K562 (cell line): ENCODE data around the gene CXCR6. TPM values are rescaled to one million over a fixed set of nuclear protein-coding genes. Genes with fewer than 3 reads are reported as not detected.
A peak's percentile ranks its signal among the peaks of the same experiment; 100 is the strongest.

Experiments
- ADNP ChIP-seq: fragments of 200-800 bp; sonication (Bioruptor generic); IDR thresholded peaks from 2 replicates; pipeline ENCODE4 v1.6.1; 2016; ENCODE audit warnings: missing genetic modification characterization, missing compliant biosample characterization
- HNRNPUL1 ChIP-seq: fragments of 200-400 bp; formaldehyde crosslinking; IDR thresholded peaks from 2 replicates; pipeline ENCODE4 v1.6.1; 2017; ENCODE audit warnings: low read length
- MAFF ChIP-seq: IDR thresholded peaks from 2 replicates; pipeline ENCODE4 v1.6.1; 2012; ENCODE audit warnings: low read length, improper control_type of control experiment
- TEAD1 ChIP-seq, 2 experiments: fragments of 450-650 bp in 1 of 2; sonication (generic) in 1 of 2; formaldehyde crosslinking; IDR thresholded peaks; 2 replicates each; pipeline versions ENCODE4 v1.4.0 to v1.8.0; 2020 to 2022; ENCODE audit warnings: mild to moderate bottlenecking in 2 of 2, missing genetic modification reagents in 1 of 2
- ZNF12 ChIP-seq: sonication (generic); formaldehyde crosslinking; IDR thresholded peaks from 2 replicates; pipeline ENCODE4 v1.4.0; 2020; ENCODE audit warnings: mild to moderate bottlenecking, missing genetic modification reagents
- polyA plus RNA-seq, 8 experiments: library from polyadenylated mRNA; depleted of rRNA in 4 of 8; stranded (reverse) in 5 of 8; unstranded in 3 of 8; fragments of >200 nt; fragmentation: Nextera tagmentation in 2 of 8; fragmentation: Illumina TruSeq in 1 of 8; extraction: Ambion mirVana in 2 of 8; extraction: Trizol in 1 of 8; gene quantifications; 2 replicates each; pipeline versions ENCODE4 v1.2.1 to v1.2.3, GENCODE V29; 2011 to 2014; ENCODE audit warnings: inconsistent platforms in 1 of 8, missing spikeins in 1 of 8
- total RNA-seq, 7 experiments: library from RNA; depleted of rRNA in 6 of 7; stranded (reverse); fragments of >200 nt in 6 of 7; fragmentation: Illumina TruSeq in 2 of 7; extraction: Trizol in 2 of 7; gene quantifications; 2 replicates each; pipeline versions ENCODE4 v1.2.1 to v1.2.3, GENCODE V29; 2011 to 2021; ENCODE audit warnings: low replicate concordance in 1 of 7
- TF ChIP-seq, protein P1 (sequence below): fragments of 200-600 bp; sonication (generic); IDR thresholded peaks from one replicate; pipeline ENCODE4 v1.6.1; 2012; ENCODE audit warnings: mild to moderate bottlenecking, low read depth, low read length, inconsistent platforms
- TF ChIP-seq, protein P2 (sequence below): sonication (generic); formaldehyde crosslinking; IDR thresholded peaks from 2 replicates; pipeline ENCODE4 v1.8.1; 2023; ENCODE audit warnings: mild to moderate bottlenecking, missing genetic modification reagents
- TF ChIP-seq, protein P3 (sequence below): fragments of 450-650 bp; IDR thresholded peaks from 2 replicates; pipeline ENCODE4 v1.6.1; 2017; ENCODE audit warnings: antibody characterized with exemption
- TF ChIP-seq, protein P4 (sequence below): fragments of 450-650 bp; formaldehyde crosslinking; IDR thresholded peaks from 2 replicates; pipeline ENCODE4 v1.4.0; 2020; ENCODE audit warnings: mild to moderate bottlenecking, moderate library complexity

CXCR6 gene
- total and polyA plus RNA-seq, 9 of the 15 experiments (the other 6 are each of a cell fraction or from before 2014, with no cell fraction given) = 0.28 TPM; not detected in 8

- TF ChIP-seq, protein P1, sequence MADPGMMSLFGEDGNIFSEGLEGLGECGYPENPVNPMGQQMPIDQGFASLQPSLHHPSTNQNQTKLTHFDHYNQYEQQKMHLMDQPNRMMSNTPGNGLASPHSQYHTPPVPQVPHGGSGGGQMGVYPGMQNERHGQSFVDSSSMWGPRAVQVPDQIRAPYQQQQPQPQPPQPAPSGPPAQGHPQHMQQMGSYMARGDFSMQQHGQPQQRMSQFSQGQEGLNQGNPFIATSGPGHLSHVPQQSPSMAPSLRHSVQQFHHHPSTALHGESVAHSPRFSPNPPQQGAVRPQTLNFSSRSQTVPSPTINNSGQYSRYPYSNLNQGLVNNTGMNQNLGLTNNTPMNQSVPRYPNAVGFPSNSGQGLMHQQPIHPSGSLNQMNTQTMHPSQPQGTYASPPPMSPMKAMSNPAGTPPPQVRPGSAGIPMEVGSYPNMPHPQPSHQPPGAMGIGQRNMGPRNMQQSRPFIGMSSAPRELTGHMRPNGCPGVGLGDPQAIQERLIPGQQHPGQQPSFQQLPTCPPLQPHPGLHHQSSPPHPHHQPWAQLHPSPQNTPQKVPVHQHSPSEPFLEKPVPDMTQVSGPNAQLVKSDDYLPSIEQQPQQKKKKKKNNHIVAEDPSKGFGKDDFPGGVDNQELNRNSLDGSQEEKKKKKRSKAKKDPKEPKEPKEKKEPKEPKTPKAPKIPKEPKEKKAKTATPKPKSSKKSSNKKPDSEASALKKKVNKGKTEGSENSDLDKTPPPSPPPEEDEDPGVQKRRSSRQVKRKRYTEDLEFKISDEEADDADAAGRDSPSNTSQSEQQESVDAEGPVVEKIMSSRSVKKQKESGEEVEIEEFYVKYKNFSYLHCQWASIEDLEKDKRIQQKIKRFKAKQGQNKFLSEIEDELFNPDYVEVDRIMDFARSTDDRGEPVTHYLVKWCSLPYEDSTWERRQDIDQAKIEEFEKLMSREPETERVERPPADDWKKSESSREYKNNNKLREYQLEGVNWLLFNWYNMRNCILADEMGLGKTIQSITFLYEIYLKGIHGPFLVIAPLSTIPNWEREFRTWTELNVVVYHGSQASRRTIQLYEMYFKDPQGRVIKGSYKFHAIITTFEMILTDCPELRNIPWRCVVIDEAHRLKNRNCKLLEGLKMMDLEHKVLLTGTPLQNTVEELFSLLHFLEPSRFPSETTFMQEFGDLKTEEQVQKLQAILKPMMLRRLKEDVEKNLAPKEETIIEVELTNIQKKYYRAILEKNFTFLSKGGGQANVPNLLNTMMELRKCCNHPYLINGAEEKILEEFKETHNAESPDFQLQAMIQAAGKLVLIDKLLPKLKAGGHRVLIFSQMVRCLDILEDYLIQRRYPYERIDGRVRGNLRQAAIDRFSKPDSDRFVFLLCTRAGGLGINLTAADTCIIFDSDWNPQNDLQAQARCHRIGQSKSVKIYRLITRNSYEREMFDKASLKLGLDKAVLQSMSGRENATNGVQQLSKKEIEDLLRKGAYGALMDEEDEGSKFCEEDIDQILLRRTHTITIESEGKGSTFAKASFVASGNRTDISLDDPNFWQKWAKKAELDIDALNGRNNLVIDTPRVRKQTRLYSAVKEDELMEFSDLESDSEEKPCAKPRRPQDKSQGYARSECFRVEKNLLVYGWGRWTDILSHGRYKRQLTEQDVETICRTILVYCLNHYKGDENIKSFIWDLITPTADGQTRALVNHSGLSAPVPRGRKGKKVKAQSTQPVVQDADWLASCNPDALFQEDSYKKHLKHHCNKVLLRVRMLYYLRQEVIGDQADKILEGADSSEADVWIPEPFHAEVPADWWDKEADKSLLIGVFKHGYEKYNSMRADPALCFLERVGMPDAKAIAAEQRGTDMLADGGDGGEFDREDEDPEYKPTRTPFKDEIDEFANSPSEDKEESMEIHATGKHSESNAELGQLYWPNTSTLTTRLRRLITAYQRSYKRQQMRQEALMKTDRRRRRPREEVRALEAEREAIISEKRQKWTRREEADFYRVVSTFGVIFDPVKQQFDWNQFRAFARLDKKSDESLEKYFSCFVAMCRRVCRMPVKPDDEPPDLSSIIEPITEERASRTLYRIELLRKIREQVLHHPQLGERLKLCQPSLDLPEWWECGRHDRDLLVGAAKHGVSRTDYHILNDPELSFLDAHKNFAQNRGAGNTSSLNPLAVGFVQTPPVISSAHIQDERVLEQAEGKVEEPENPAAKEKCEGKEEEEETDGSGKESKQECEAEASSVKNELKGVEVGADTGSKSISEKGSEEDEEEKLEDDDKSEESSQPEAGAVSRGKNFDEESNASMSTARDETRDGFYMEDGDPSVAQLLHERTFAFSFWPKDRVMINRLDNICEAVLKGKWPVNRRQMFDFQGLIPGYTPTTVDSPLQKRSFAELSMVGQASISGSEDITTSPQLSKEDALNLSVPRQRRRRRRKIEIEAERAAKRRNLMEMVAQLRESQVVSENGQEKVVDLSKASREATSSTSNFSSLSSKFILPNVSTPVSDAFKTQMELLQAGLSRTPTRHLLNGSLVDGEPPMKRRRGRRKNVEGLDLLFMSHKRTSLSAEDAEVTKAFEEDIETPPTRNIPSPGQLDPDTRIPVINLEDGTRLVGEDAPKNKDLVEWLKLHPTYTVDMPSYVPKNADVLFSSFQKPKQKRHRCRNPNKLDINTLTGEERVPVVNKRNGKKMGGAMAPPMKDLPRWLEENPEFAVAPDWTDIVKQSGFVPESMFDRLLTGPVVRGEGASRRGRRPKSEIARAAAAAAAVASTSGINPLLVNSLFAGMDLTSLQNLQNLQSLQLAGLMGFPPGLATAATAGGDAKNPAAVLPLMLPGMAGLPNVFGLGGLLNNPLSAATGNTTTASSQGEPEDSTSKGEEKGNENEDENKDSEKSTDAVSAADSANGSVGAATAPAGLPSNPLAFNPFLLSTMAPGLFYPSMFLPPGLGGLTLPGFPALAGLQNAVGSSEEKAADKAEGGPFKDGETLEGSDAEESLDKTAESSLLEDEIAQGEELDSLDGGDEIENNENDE = no peak
- TF ChIP-seq, protein P2, sequence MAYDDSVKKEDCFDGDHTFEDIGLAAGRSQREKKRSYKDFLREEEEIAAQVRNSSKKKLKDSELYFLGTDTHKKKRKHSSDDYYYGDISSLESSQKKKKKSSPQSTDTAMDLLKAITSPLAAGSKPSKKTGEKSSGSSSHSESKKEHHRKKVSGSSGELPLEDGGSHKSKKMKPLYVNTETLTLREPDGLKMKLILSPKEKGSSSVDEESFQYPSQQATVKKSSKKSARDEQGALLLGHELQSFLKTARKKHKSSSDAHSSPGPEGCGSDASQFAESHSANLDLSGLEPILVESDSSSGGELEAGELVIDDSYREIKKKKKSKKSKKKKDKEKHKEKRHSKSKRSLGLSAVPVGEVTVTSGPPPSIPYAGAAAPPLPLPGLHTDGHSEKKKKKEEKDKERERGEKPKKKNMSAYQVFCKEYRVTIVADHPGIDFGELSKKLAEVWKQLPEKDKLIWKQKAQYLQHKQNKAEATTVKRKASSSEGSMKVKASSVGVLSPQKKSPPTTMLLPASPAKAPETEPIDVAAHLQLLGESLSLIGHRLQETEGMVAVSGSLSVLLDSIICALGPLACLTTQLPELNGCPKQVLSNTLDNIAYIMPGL (CRISPR knock-in tag) = no peak
- TF ChIP-seq, protein P3, sequence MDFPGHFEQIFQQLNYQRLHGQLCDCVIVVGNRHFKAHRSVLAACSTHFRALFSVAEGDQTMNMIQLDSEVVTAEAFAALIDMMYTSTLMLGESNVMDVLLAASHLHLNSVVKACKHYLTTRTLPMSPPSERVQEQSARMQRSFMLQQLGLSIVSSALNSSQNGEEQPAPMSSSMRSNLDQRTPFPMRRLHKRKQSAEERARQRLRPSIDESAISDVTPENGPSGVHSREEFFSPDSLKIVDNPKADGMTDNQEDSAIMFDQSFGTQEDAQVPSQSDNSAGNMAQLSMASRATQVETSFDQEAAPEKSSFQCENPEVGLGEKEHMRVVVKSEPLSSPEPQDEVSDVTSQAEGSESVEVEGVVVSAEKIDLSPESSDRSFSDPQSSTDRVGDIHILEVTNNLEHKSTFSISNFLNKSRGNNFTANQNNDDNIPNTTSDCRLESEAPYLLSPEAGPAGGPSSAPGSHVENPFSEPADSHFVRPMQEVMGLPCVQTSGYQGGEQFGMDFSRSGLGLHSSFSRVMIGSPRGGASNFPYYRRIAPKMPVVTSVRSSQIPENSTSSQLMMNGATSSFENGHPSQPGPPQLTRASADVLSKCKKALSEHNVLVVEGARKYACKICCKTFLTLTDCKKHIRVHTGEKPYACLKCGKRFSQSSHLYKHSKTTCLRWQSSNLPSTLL = no peak
- TF ChIP-seq TEAD1 (CRISPR knock-in tag; IDR thresholded peaks at IDR 0.05) (peak in 1 of 2 experiments; percentile 81; a peak in 1 of 4 replicates), MAFF (no peak), HNRNPUL1 (no peak), ZNF12 (CRISPR knock-in tag) (no peak), ADNP (tag) (no peak)
- TF ChIP-seq, protein P4, sequence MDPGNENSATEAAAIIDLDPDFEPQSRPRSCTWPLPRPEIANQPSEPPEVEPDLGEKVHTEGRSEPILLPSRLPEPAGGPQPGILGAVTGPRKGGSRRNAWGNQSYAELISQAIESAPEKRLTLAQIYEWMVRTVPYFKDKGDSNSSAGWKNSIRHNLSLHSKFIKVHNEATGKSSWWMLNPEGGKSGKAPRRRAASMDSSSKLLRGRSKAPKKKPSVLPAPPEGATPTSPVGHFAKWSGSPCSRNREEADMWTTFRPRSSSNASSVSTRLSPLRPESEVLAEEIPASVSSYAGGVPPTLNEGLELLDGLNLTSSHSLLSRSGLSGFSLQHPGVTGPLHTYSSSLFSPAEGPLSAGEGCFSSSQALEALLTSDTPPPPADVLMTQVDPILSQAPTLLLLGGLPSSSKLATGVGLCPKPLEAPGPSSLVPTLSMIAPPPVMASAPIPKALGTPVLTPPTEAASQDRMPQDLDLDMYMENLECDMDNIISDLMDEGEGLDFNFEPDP = no peak
These were observed 52.2 kb downstream of the CXCR6 start, which contains the start of gene FYCO1 (continued) for GRCh38 chr3:45995236-45996192.
